GM12878 (cell line): ENCODE results near the gene PARP1. TPM values are rescaled to one million over a fixed set of nuclear protein-coding genes. Genes with fewer than 3 reads are reported as not detected.

Source experiments
- ATAC-seq: fragments of 200-7000 bp; cut with Tn5 transposase; 3 replicates; pipeline ENCODE4 v1.9.1; 2020; ENCODE audit warnings: mild to moderate bottlenecking, moderate library complexity
- BruUV-seq: library from RNA; stranded (reverse); fragments of 400-500 nt; replicated peaks from 2 replicates; lab custom pipeline; 2021; lab: Mats Ljungman, UMichigan
- CTCF ChIA-PET: fragments of 300-600 bp; sonication (Branson Sonifier 250); formaldehyde crosslinking; extraction: SDS; loops from one replicate; lab custom pipeline; 2021; ENCODE audit warnings: inconsistent platforms; lab: Yijun Ruan, JAX
- POLR2A ChIA-PET: fragments of 350-600 bp; formaldehyde crosslinking; extraction: SDS; loops from one replicate; lab custom pipeline; 2021; ENCODE audit warnings: inconsistent platforms; lab: Charles Lee
- RAD21 ChIA-PET: fragments of 300-600 bp; sonication (Branson Sonifier 250); formaldehyde crosslinking; loops from one replicate; lab custom pipeline; 2023; ENCODE audit warnings: antibody characterized with exemption; ENCODE audit not compliant: unreplicated experiment; lab: Charles Lee
- SMC1A ChIA-PET: fragments of 300-600 bp; sonication (Branson Sonifier 250); formaldehyde crosslinking; loops from one replicate; lab custom pipeline; 2023; ENCODE audit not compliant: unreplicated experiment, uncharacterized antibody; lab: Charles Lee
- DNase-seq: peaks from one replicate; pipeline ENCODE4 v3.0.0-alpha.2; 2011; ENCODE audit warnings: low read depth, low spot score
- FAIRE-seq: peaks from 3 replicates; lab custom pipeline; 2011; peaks lifted over from hg19 to GRCh38; lab: Jason Lieb, UNC
- H2AFZ ChIP-seq: 2 replicates; pipeline ENCODE4 v1.6.0; 2011; ENCODE audit warnings: low read depth, low read length, control low read depth; ENCODE audit not compliant: control insufficient read depth
- H3K27ac ChIP-seq: 2 replicates; pipeline ENCODE4 v1.5.1; 2011; ENCODE audit warnings: control low read depth; ENCODE audit not compliant: control insufficient read depth, insufficient read depth
- H3K27me3 ChIP-seq, 2 experiments: replicated peaks in 1 of 2; 2 replicates each; pipeline versions ENCODE4 v1.6.0 to v1.6.1; 2011; ENCODE audit warnings: low read length in 1 of 2; ENCODE audit not compliant: control insufficient read depth in 2 of 2, insufficient read depth in 2 of 2
- H3K36me3 ChIP-seq, 2 experiments: 2 replicates each; pipeline ENCODE4 v1.5.1; 2011; ENCODE audit warnings: low read length in 1 of 2; ENCODE audit not compliant: control insufficient read depth in 2 of 2, insufficient read depth in 2 of 2
- H3K4me1 ChIP-seq: 2 replicates; pipeline ENCODE4 v1.6.1; 2011; ENCODE audit warnings: mild to moderate bottlenecking, low read length, moderate library complexity, mixed read lengths; ENCODE audit not compliant: control insufficient read depth, insufficient read depth
- H3K4me2 ChIP-seq: 2 replicates; pipeline ENCODE4 v1.6.0; 2011; ENCODE audit warnings: control low read depth; ENCODE audit not compliant: control insufficient read depth, insufficient read depth
- H3K4me3 ChIP-seq: fragments of 200-600 bp; sonication (generic); 2 replicates; pipeline ENCODE4 v1.5.1; 2016
- H3K79me2 ChIP-seq: 2 replicates; pipeline ENCODE4 v1.6.0; 2011; ENCODE audit warnings: low read length; ENCODE audit not compliant: control insufficient read depth, insufficient read depth
- H3K9ac ChIP-seq: 2 replicates; pipeline ENCODE4 v1.8.0; 2011; ENCODE audit warnings: low read length, control low read depth, mixed read lengths; ENCODE audit not compliant: control insufficient read depth, insufficient read depth
- H3K9me3 ChIP-seq: replicated peaks from 3 replicates; pipeline ENCODE4 v1.5.1; 2011; ENCODE audit warnings: mild to moderate bottlenecking, low read length; ENCODE audit not compliant: control insufficient read depth, insufficient read depth
- H4K20me1 ChIP-seq: 2 replicates; pipeline ENCODE4 v1.6.0; 2011; ENCODE audit not compliant: control insufficient read depth, insufficient read depth
- ASH2L ChIP-seq: fragments of 300-600, 200-600 bp; sonication (generic); IDR thresholded peaks from 2 replicates; pipeline ENCODE4 v1.6.1; 2017; ENCODE audit warnings: low read depth, mild to moderate bottlenecking, borderline replicate concordance
- ATF7 ChIP-seq: fragments of 450-650 bp; IDR thresholded peaks from 2 replicates; pipeline ENCODE4 v1.6.1; 2016; ENCODE audit warnings: low read depth, mild to moderate bottlenecking
- CBX3 ChIP-seq: fragments of 200-600 bp; sonication (generic); IDR thresholded peaks from 2 replicates; pipeline ENCODE4 v1.6.1; 2016; ENCODE audit warnings: low read depth, borderline replicate concordance
- DPF2 ChIP-seq: fragments of 450-650 bp; IDR thresholded peaks from 2 replicates; pipeline ENCODE4 v1.6.1; 2017; ENCODE audit warnings: mild to moderate bottlenecking
- EED ChIP-seq: sonication (generic); IDR thresholded peaks from 2 replicates; pipeline ENCODE4 v1.6.1; 2016; ENCODE audit warnings: antibody characterized with exemption, low read depth
- EP300 ChIP-seq, 2 experiments: fragments of 150-350 bp in 1 of 2; IDR thresholded peaks; 2 replicates each; pipeline ENCODE4 v1.6.1; 2011 to 2012; ENCODE audit warnings: low read depth in 2 of 2, low read length in 2 of 2, borderline replicate concordance in 1 of 2, improper control_type of control experiment in 1 of 2, inconsistent platforms in 1 of 2; ENCODE audit not compliant: control insufficient read depth in 1 of 2
- IKZF1 ChIP-seq: fragments of 450-650 bp; conservative IDR thresholded peaks from 2 replicates; pipeline ENCODE4 v1.6.1; 2017; ENCODE audit warnings: antibody characterized with exemption, mild to moderate bottlenecking
- IRF4 ChIP-seq: IDR thresholded peaks from 2 replicates; pipeline ENCODE4 v1.6.1; 2011; ENCODE audit warnings: low read depth, low read length
- JUND ChIP-seq: IDR thresholded peaks from 2 replicates; pipeline ENCODE4 v1.6.1; 2012; ENCODE audit warnings: low read depth, mild to moderate bottlenecking, low read length, improper control_type of control experiment, moderate library complexity
- KLF5 ChIP-seq: fragments of 450-650 bp; IDR thresholded peaks from 2 replicates; pipeline ENCODE4 v1.6.1; 2014; ENCODE audit warnings: mild to moderate bottlenecking; ENCODE audit not compliant: partially characterized antibody
- MTA2 ChIP-seq: fragments of 450-650 bp; IDR thresholded peaks from 2 replicates; pipeline ENCODE4 v1.6.1; 2016; ENCODE audit warnings: low read depth, mild to moderate bottlenecking, moderate library complexity
- SMAD5 ChIP-seq: IDR thresholded peaks from 2 replicates; pipeline ENCODE4 v1.6.1; 2016; ENCODE audit warnings: antibody characterized with exemption, low read depth
- SPI1 ChIP-seq: IDR thresholded peaks from 2 replicates; pipeline ENCODE4 v1.6.1; 2011; ENCODE audit warnings: low read depth, mild to moderate bottlenecking, low read length, moderate library complexity, borderline replicate concordance; ENCODE audit not compliant: insufficient read depth
- STAT3 ChIP-seq: IDR thresholded peaks from 2 replicates; pipeline ENCODE4 v1.6.1; 2011; ENCODE audit warnings: low read depth, low read length, improper control_type of control experiment
- SUPT20H ChIP-seq: IDR thresholded peaks from 2 replicates; pipeline ENCODE4 v1.6.1; 2011; ENCODE audit warnings: low read depth, mild to moderate bottlenecking, low read length, moderate library complexity, borderline replicate concordance; ENCODE audit not compliant: control insufficient read depth
- WRNIP1 ChIP-seq: IDR thresholded peaks from 2 replicates; pipeline ENCODE4 v1.6.1; 2011; ENCODE audit warnings: low read depth, low read length, improper control_type of control experiment, borderline replicate concordance
- WGBS: methylation state at CpG from one replicate; pipeline ENCODE4 v1.1.6; 2016; ENCODE audit warnings: low lambda C conversion rate; ENCODE audit not compliant: insufficient replicate concordance, insufficient coverage; ENCODE audit errors: missing lambda C conversion rate; 5-methylcytosine and 5-hydroxymethylcytosine counted together
- in situ Hi-C: fragments of 300-500 bp; cut with MboI; formaldehyde crosslinking; loops from 9 replicates; pipeline ENCODE4 v1.14.3; 2018; ENCODE audit warnings: mixed read lengths
- intact Hi-C: fragments of 100-400 bp; cut with micrococcal nuclease; formaldehyde crosslinking; loops from one replicate; pipeline ENCODE4 v1.14.2; 2022; ENCODE audit not compliant: unreplicated experiment
- polyA plus RNA-seq, 11 experiments: library from polyadenylated mRNA; depleted of rRNA in 4 of 11; unstranded in 6 of 11; stranded (reverse) in 5 of 11; fragments of >200 nt; fragmentation: Nextera tagmentation in 4 of 11; fragmentation: Illumina TruSeq in 1 of 11; extraction: Ambion mirVana in 4 of 11; extraction: Trizol in 1 of 11; gene quantifications; 1 replicate in 1 of 11; 2 replicates in 10 of 11; pipeline versions ENCODE4 v1.2.1 to v1.2.3, GENCODE V29; 2011 to 2016; ENCODE audit warnings: inconsistent platforms in 2 of 11, missing spikeins in 2 of 11, low read depth in 1 of 11
- total RNA-seq, 4 experiments: library from RNA; depleted of rRNA in 3 of 4; stranded (reverse); fragments of >200 nt in 3 of 4; fragmentation: Illumina TruSeq in 1 of 4; extraction: Trizol in 1 of 4; gene quantifications; 2 replicates each; pipeline versions ENCODE4 v1.2.1 to v1.2.3, GENCODE V29; 2013 to 2021
- TF ChIP-seq, protein P1 (sequence below): fragments of 150-350 bp; IDR thresholded peaks from 2 replicates; pipeline ENCODE4 v1.6.1; 2016; ENCODE audit warnings: low read depth, low read length
- TF ChIP-seq, protein P2 (sequence below): IDR thresholded peaks from 2 replicates; pipeline ENCODE4 v1.6.1; 2012; ENCODE audit warnings: mild to moderate bottlenecking, low read depth, low read length

Gene PARP1
- total and polyA plus RNA-seq, 10 of the 15 experiments (the other 5 are each of a cell fraction or from before 2014, with no cell fraction given), result 113 to 287 (median 265) TPM

DNA sequence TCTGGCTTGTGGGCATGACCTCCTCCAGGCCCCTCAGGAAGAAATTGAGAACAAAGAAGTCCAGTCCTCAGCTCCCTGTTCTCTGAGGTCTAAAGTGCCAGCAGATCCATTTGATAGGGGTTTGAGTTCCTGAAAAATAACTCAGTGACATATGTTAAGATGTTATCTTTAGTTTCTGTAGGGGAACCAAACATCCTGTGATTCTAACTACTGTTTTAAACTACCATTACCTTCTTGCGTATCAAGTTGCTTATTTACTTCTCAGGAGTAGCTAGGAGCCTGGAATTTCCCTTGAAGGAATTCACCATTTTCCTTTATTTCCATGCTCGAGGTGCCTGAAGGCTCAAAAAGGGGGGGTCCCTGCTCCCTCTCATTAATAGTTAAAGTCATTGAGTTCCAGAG lies 80.1 kb downstream of the PARP1 start (continued):
- TF ChIP-seq ASH2L (no peak), SPI1 (no peak), WRNIP1 (no peak), MTA2 (no peak), KLF5 (no peak), IRF4 (no peak), CBX3 (no peak), SUPT20H (no peak)

DNA sequence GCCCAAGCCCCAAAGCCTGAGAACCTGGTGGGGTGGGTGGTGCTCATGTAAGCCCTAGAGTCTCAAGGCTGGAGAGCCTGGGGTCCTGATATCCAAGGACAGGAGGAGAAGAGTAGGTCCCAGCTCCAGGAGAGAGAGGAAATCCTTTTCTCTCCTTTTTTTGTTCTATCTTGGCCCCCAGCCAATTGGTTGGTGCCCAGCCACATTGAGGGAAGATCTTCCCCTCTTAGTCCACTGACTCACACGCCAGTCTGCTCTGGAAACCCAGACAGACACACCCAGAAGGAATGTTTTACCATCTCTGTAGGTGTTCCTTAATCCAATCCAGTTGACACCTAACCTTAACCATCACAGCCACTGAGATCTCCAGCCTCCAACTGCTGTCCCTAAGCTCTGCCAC lies 82.7 kb downstream of the PARP1 start:
- POLR2A ChIA-PET, result interaction anchor here (0.5 kb wide), 1 partner anchor 491 kb away, joined by 3 read pairs; no protein-coding TSS in a partner anchor
- no peak for ATAC-seq
- no peaks in the 10 kb centered on the region for H4K20me1 ChIP-seq
- no peaks in the 10 kb centered on the region for H3K4me1 ChIP-seq
- CTCF ChIA-PET, result interaction anchor here (1.7 kb wide), 1 partner anchor 200 kb away, joined by 9 read pairs; no protein-coding TSS in a partner anchor
- H3K4me2 ChIP-seq, result no peak overlapping the region
- H3K4me3 ChIP-seq, result no peak overlapping the region
- H2AFZ ChIP-seq, result no peak overlapping the region
- H3K9ac ChIP-seq, result no peak overlapping the region
- no peaks in the 10 kb centered on the region; the same call in 2 of the 3 replicates for H3K9me3 ChIP-seq
- in situ Hi-C loops (no loop called here), intact Hi-C loops (no loop called here)
- no peak overlapping the region for H3K27ac ChIP-seq
- 37% methylated on average over 1 of the region's 1 CpG for WGBS
- BruUV-seq, result no TSS peak
- FAIRE-seq, result no peak
- no peaks in the 10 kb centered on the region for H3K79me2 ChIP-seq
- RAD21 ChIA-PET, result interaction anchor here (1.2 kb wide), 1 partner anchor 8 kb away, joined by 3 read pairs; no protein-coding TSS in a partner anchor
- no peak for DNase-seq
- SMC1A ChIA-PET, result interaction anchor here (1.2 kb wide), 1 partner anchor 123 kb away, joined by 3 read pairs; no protein-coding TSS in a partner anchor
- no peaks in the 10 kb centered on the region for H3K36me3 ChIP-seq
- H3K27me3 ChIP-seq, result no peaks in the 10 kb centered on the region
- TF ChIP-seq EP300 (IDR thresholded peaks at IDR 0.05; ENCODE audit: borderline replicate concordance in 1 of 2, control insufficient read depth in 1 of 2, low read depth in 2 of 2, low read length in 2 of 2) (no peak), SMAD5 (no peak), STAT3 (no peak), EED (no peak), DPF2 (no peak), ATF7 (no peak), IKZF1 (no peak), JUND (no peak)
- TF ChIP-seq, protein P1, sequence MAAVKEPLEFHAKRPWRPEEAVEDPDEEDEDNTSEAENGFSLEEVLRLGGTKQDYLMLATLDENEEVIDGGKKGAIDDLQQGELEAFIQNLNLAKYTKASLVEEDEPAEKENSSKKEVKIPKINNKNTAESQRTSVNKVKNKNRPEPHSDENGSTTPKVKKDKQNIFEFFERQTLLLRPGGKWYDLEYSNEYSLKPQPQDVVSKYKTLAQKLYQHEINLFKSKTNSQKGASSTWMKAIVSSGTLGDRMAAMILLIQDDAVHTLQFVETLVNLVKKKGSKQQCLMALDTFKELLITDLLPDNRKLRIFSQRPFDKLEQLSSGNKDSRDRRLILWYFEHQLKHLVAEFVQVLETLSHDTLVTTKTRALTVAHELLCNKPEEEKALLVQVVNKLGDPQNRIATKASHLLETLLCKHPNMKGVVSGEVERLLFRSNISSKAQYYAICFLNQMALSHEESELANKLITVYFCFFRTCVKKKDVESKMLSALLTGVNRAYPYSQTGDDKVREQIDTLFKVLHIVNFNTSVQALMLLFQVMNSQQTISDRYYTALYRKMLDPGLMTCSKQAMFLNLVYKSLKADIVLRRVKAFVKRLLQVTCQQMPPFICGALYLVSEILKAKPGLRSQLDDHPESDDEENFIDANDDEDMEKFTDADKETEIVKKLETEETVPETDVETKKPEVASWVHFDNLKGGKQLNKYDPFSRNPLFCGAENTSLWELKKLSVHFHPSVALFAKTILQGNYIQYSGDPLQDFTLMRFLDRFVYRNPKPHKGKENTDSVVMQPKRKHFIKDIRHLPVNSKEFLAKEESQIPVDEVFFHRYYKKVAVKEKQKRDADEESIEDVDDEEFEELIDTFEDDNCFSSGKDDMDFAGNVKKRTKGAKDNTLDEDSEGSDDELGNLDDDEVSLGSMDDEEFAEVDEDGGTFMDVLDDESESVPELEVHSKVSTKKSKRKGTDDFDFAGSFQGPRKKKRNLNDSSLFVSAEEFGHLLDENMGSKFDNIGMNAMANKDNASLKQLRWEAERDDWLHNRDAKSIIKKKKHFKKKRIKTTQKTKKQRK, result no peak
- TF ChIP-seq, protein P2, sequence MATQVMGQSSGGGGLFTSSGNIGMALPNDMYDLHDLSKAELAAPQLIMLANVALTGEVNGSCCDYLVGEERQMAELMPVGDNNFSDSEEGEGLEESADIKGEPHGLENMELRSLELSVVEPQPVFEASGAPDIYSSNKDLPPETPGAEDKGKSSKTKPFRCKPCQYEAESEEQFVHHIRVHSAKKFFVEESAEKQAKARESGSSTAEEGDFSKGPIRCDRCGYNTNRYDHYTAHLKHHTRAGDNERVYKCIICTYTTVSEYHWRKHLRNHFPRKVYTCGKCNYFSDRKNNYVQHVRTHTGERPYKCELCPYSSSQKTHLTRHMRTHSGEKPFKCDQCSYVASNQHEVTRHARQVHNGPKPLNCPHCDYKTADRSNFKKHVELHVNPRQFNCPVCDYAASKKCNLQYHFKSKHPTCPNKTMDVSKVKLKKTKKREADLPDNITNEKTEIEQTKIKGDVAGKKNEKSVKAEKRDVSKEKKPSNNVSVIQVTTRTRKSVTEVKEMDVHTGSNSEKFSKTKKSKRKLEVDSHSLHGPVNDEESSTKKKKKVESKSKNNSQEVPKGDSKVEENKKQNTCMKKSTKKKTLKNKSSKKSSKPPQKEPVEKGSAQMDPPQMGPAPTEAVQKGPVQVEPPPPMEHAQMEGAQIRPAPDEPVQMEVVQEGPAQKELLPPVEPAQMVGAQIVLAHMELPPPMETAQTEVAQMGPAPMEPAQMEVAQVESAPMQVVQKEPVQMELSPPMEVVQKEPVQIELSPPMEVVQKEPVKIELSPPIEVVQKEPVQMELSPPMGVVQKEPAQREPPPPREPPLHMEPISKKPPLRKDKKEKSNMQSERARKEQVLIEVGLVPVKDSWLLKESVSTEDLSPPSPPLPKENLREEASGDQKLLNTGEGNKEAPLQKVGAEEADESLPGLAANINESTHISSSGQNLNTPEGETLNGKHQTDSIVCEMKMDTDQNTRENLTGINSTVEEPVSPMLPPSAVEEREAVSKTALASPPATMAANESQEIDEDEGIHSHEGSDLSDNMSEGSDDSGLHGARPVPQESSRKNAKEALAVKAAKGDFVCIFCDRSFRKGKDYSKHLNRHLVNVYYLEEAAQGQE, result no peak
